ENCODE measurements around the gene XPR1. TPM values are rescaled to one million over a fixed set of nuclear protein-coding genes. Genes with fewer than 3 reads are reported as not detected.

XPR1 gene
- total and polyA plus RNA-seq, 2 of the 8 experiments (the other 6 are each of a cell fraction or from before 2014, with no cell fraction given), result 28.6 to 43.9 TPM

GRCh38 chr1:180821970-180822369, 190.1 kb downstream of the XPR1 start:
- H2BK5ac ChIP-seq (ENCODE audit: low read depth, low read length), result no peak overlapping the region
- H2BK12ac ChIP-seq (ENCODE audit: low read depth, low read length), result no peak overlapping the region
- DNase-seq (ENCODE audit: low read depth in 1 of 2, low spot score in 2 of 2), result no peak
- no peaks in the 10 kb centered on the region for H3K79me1 ChIP-seq (ENCODE audit: low read depth, low read length)
- no peak overlapping the region for H2AFZ ChIP-seq (ENCODE audit: low read length)
- H3K23ac ChIP-seq (ENCODE audit: insufficient read length), result no peak overlapping the region
- no peak overlapping the region for H4K5ac ChIP-seq (ENCODE audit: insufficient read length, low read depth, low read length)
- no peaks in the 10 kb centered on the region for H3K27me3 ChIP-seq (replicated peaks in 1 of 4; ENCODE audit: control insufficient read depth in 3 of 4, extremely low read depth in 1 of 4, insufficient read depth in 3 of 4, low read length in 3 of 4)
- H3K4me3 ChIP-seq (ENCODE audit: extremely low read depth in 1 of 4, insufficient read depth in 2 of 4, low read depth in 3 of 4, low read length in 4 of 4), result no peak overlapping the region
- H3K4me1 ChIP-seq (replicated peaks in 1 of 4; ENCODE audit: control insufficient read depth in 3 of 4, insufficient read depth in 4 of 4, low read length in 3 of 4), result no peaks in the 10 kb centered on the region
- H4K8ac ChIP-seq (ENCODE audit: extremely low read depth, insufficient read depth, low read length), result no peak overlapping the region
- no peak overlapping the region for H2BK15ac ChIP-seq (ENCODE audit: low read length)
- no peak overlapping the region for H2BK20ac ChIP-seq (ENCODE audit: low read length)
- no peaks in the 10 kb centered on the region for H3K9me3 ChIP-seq (ENCODE audit: insufficient read depth in 2 of 2, low read depth in 1 of 2, low read length in 1 of 2)
- no peak overlapping the region for H2BK120ac ChIP-seq (replicated peaks; ENCODE audit: low read depth, low read length)
- H3K36me3 ChIP-seq (ENCODE audit: control insufficient read depth in 2 of 4, insufficient read depth in 4 of 4, low read length in 3 of 4), result no peaks in the 10 kb centered on the region
- no peak overlapping the region for H3K56ac ChIP-seq (replicated peaks; ENCODE audit: insufficient read length, low read depth, low read length)
- no peak overlapping the region for H3K18ac ChIP-seq (ENCODE audit: extremely low read depth, low read length)
- H3K23me2 ChIP-seq (ENCODE audit: low read depth, low read length), result no peaks in the 10 kb centered on the region
- H3K4ac ChIP-seq (replicated peaks; ENCODE audit: insufficient read length, low read depth, low read length), result no peak overlapping the region
- ChIA-PET CTCF (ENCODE audit: partially characterized antibody) (no interaction called here), POLR2A (ENCODE audit: partially characterized antibody) (no interaction called here)
- WGBS, 2 experiments (ENCODE audit: extremely low coverage in 1 of 2, insufficient coverage in 1 of 2, insufficient read length in 1 of 2, insufficient replicate concordance in 2 of 2, low coverage in 1 of 2, low lambda C conversion rate in 2 of 2, missing lambda C conversion rate in 1 of 2), result 85% methylated on average over 2 of the region's 2 CpGs; no CpG with 5 or more reads in 1 of the 2 experiments
- H3K14ac ChIP-seq (ENCODE audit: insufficient read length), result no peak overlapping the region
- no peaks in the 10 kb centered on the region for H3K79me2 ChIP-seq (ENCODE audit: control insufficient read depth in 1 of 2, insufficient read depth in 2 of 2, low read length in 2 of 2)
- no peaks in the 10 kb centered on the region for H4K20me1 ChIP-seq (replicated peaks in 1 of 2; ENCODE audit: control insufficient read depth in 1 of 2, insufficient read depth in 2 of 2, low read length in 2 of 2)
- H3K4me2 ChIP-seq (ENCODE audit: insufficient read depth in 1 of 2, low read depth in 2 of 2, low read length in 2 of 2), result no peak overlapping the region
- H3K27ac ChIP-seq (ENCODE audit: low read depth, low read length), result no peak overlapping the region
- H3K9ac ChIP-seq (replicated peaks in 1 of 4; ENCODE audit: extremely low read depth in 1 of 4, low read depth in 3 of 4, low read length in 3 of 4), result no peak overlapping the region
- no peak for FAIRE-seq
- no peak overlapping the region for H4K91ac ChIP-seq (replicated peaks; ENCODE audit: insufficient read length, low read length)
- H2AK5ac ChIP-seq (ENCODE audit: low read depth, low read length), result no peak overlapping the region
- TF ChIP-seq KDM5A (IDR thresholded peaks at IDR 0.05; ENCODE audit: low read length) (no peak), SP4 (IDR thresholded peaks at IDR 0.05; ENCODE audit: low read length) (no peak), PHF8 (conservative IDR thresholded peaks at IDR 0.05; ENCODE audit: low read depth, low read length) (no peak), EGR1 (IDR thresholded peaks at IDR 0.05; ENCODE audit: borderline replicate concordance, low read depth, low read length) (no peak), MAFK (IDR thresholded peaks at IDR 0.05; ENCODE audit: low read depth, low read length) (no peak), JUND (IDR thresholded peaks at IDR 0.05; ENCODE audit: low read length) (no peak), HDAC2 (IDR thresholded peaks at IDR 0.05; ENCODE audit: borderline replicate concordance in 1 of 2, low read depth in 2 of 2, low read length in 2 of 2) (no peak), ZNF274 (IDR thresholded peaks at IDR 0.05; ENCODE audit: borderline replicate concordance, extremely low read depth, low read length) (no peak), EZH2 (IDR thresholded peaks at IDR 0.05; ENCODE audit: low read depth, low read length, severe bottlenecking) (no peak), CHD2 (IDR thresholded peaks at IDR 0.05; ENCODE audit: low read length) (no peak), TBP (IDR thresholded peaks at IDR 0.05; ENCODE audit: low read depth, low read length) (no peak), JUN (IDR thresholded peaks at IDR 0.05; ENCODE audit: low read depth, low read length) (no peak), TCF12 (IDR thresholded peaks at IDR 0.05; ENCODE audit: low read depth, low read length) (no peak)
- TF ChIP-seq, protein P1, sequence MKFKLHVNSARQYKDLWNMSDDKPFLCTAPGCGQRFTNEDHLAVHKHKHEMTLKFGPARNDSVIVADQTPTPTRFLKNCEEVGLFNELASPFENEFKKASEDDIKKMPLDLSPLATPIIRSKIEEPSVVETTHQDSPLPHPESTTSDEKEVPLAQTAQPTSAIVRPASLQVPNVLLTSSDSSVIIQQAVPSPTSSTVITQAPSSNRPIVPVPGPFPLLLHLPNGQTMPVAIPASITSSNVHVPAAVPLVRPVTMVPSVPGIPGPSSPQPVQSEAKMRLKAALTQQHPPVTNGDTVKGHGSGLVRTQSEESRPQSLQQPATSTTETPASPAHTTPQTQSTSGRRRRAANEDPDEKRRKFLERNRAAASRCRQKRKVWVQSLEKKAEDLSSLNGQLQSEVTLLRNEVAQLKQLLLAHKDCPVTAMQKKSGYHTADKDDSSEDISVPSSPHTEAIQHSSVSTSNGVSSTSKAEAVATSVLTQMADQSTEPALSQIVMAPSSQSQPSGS (IDR thresholded peaks at IDR 0.05; ENCODE audit: low read length), result no peak

Measured in H1 (cell line).